COLO668 (cell line): ENCODE data around the gene ZBTB11.
"Not testable (repeated sequence)": the region's sequence is repeated elsewhere in the genome, so short reads cannot be mapped to it uniquely, and the experiment has no call there.

ENCODE experiments used
- DNase-seq: peaks from one replicate; lab custom pipeline; 2025; ENCODE audit not compliant: unreplicated experiment; lab: John Stamatoyannopoulos, UW

ZBTB11 gene

GRCh38 chr3:101691685-101692671 lies 15.0 kb upstream of the ZBTB11 start:
- DNase-seq: not testable (repeated sequence)

DNA sequence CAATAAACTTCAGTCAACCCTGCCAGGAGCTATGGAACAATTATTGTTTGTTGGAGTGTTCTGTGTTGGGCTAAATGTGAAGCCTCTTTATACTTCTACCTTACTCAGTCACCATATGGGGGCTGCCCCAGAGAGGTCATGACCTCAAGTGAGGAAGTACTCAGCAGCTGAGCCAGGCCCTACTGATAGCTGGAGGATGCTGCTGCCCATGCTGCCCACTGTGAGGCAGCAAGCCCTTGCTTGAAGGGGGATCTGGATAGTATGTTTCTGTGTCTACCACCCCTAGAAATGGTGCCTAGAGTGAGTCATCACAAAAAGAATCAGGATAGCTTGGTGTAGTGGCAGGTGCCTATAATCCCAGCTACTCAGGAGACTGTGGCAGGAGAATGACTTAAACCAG lies 14.0 kb upstream of the ZBTB11 start:
- DNase-seq: no peak

- no peak for DNase-seq
These were observed 12.4 kb upstream of the ZBTB11 start for GRCh38 chr3:101689286-101689685.

- DNase-seq: no peak
These were observed 10.4 kb upstream of the ZBTB11 start for GRCh38 chr3:101687142-101687931.

- no peak for DNase-seq
These were observed 9.0 kb upstream of the ZBTB11 start for GRCh38 chr3:101685870-101686307.

DNA sequence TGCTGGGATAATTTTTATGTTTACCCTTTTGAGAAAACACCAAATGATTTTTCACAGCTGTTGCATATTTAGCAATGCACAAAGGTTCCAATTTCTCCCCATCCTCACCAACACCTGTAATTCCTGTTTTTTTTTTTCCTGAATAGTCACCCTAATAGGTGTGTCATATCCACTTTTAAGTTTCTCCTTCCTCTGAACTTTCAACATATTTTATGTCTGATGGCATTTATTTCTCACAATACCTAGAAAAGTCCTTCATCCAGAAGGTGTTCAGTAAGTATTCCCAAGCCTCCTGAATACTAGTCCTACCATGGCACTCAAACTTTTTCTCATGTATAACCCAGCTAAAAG lies 8.1 kb upstream of the ZBTB11 start:
- no peak for DNase-seq

DNA sequence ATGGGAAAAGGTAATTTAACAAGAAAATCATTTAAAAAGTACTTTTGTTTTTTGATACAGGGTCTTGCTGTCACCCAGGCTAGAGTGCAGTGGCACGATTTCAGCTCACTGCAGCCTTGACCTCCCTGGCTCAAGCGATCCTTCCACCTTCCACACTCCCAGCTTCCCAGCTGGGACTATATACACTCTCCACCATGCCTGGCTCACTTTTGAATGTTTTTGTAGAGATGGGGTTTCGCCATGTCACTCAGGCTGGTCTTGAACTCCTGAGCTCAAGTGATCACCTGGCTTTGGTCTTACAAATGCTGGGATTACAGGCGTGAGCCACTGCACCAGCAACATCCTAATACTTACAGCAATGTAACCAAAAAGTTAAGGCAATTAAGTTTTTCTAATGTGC lies 3.5 kb upstream of the ZBTB11 start:
- DNase-seq: no peak

- not testable (repeated sequence) for DNase-seq
These were observed 1.9 kb upstream of the ZBTB11 start for GRCh38 chr3:101678837-101679236.

- DNase-seq: no peak
These were observed 729 bp upstream of the ZBTB11 start for GRCh38 chr3:101677436-101678286.

DNA sequence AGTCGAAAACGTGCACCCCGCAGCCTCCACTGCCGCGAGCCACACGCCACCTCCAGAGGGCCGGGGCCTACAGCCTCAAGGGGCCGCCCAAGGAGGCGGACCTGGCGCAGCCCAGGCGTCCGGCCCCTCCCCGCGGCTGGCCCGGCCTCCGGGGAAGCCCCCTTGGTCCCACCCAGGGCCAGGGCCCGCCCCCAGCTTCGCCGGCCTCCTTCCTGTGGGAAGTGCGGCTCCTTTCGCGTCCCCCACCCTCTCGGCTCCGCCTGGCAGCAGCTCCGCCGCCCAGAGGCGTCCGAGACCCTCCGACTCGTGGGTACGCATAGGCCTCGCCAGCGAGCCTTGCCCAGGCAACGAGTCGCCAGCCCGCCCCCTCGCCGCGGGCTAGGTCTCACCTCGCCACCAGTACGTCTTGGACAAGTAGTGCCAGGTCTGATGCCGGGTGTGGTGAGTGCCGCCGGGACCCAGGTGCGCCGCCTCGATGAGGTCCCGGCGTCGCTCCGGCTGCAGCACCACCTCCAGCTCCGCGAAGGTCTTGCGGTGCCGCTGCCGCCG lies 642 bp downstream of the ZBTB11 start:
- no peak for DNase-seq

DNA sequence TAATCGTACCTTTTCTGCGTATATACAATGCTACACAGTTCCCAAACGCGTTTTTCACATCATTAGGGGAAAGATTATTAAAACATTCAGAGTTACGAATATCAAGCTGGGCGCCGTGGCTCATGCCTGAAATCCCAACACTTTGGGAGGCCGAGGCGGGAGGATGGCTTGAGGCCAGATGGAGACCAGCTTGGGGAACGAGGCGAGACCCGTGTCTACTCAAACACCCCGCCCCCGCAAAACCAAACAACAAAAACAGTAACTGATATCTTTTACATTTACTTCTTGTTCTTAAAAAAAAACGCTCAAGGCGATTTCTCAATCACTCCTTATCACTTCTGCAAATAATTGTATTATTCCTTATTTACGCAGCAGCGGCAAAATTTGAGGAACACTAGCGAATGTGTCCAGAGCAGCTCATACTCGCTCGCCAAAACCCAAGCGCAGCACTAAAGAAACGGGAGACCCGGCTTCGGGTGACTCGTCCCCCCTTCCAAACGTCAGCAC lies 1.2 kb downstream of the ZBTB11 start:
- no peak for DNase-seq

DNA sequence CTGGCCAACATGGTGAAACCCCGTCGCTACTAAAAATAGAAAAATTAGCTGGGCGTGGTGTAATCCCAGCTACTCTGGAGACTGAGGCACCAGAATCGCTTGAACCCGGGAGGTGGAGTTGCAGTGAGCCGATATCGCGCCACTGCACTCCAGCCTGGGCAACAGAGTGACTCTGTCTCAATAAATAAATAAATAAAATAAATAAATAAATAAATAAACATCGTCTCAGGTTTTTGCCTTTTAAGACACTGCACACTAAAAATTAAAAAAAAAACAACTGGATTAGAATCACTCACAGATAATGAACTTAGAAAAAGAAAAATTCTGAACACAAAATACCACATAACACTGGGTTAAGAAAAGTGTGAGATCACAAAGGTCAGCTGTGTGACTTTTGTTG lies 2.4 kb downstream of the ZBTB11 start:
- no peak for DNase-seq

- no peak for DNase-seq
These were observed 3.0 kb downstream of the ZBTB11 start for GRCh38 chr3:101673953-101674352.

- no peak for DNase-seq
These were observed 5.9 kb downstream of the ZBTB11 start for GRCh38 chr3:101671014-101671413.

- DNase-seq: no peak
These were observed 9.1 kb downstream of the ZBTB11 start for GRCh38 chr3:101667844-101668243.

GRCh38 chr3:101667331-101667730 lies 9.6 kb downstream of the ZBTB11 start:
- DNase-seq: no peak

- no peak for DNase-seq
These were observed 11.1 kb downstream of the ZBTB11 start for GRCh38 chr3:101665851-101666250.

- no peak for DNase-seq
These were observed 11.6 kb downstream of the ZBTB11 start for GRCh38 chr3:101665357-101665756.

GRCh38 chr3:101660714-101661113 lies 16.2 kb downstream of the ZBTB11 start:
- DNase-seq: no peak

DNA sequence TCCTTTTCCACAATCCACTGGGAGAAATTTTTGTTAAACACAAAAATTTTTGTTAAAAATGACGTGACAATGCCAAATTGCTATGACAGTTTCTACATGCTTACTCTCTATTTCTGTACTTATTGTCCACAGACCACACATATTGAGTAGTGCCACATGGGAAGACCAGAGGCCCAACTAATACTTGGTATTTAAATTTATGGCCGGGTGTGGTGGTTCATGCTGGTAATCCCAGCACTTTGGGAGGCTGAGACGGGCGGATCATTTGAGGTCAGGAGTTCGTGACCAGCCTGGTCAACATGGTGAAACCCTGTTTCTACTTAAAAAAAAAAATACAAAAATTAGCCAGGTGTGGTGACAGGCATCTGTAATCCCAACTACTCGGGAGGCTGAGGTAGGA lies 20.3 kb downstream of the ZBTB11 start:
- DNase-seq: no peak

GRCh38 chr3:101646726-101647125 lies 30.2 kb downstream of the ZBTB11 start:
- no peak for DNase-seq
